Stimulated activated CD4-positive, alpha-beta T cell treated with anti-CD3 and anti-CD28 coated beads, Interleukin-4, amount 100 ng/mL, for 4 hours (primary cell): ENCODE data around the gene CBX4.

Experiments used
- DNase-seq, 2 experiments: peaks; one replicate each; pipeline ENCODE4 v3.0.0-alpha.2; 2020

Gene CBX4

GRCh38 chr17:79797492-79798298 is 41.5 kb downstream of the CBX4 start:
- no peak for DNase-seq

DNA sequence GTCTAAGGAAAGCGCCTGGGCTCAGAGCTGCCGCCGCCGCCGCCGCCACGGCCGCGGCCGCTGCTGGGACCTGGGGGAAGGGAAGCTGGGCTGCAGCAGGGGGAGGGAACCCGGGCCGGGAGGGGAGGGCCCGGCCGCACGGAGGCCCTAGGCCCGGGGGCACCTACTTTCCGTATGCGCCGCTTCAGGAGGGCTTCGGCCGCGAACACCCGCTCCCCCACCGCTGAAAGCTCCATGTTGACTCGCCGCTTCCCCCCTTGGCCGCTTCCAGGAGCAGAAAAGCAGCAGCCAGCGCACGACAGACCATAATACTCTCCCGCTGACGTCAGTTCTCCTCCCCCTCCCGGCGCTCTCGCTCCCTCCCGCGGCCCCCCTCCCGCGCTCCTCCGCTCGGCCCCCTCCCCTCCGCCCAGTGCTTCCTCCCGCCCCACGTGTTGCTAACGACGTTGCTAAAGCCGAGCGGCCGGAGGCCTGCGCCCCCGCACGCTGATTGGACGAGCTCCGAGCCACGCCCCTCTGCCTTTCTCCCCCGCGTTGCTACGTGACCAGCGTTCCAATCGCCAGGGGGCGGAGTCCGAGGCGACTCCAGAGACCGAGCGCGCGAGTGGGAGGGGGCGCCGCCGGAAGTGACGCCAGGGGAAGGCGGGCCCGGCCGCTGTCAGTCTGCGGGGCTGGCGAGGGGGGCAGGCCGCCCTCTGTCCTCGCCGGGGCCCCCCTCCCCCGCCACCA is 42.3 kb downstream of the CBX4 start, which contains the start of gene CBX8:
Gene CBX8 (minus strand): TSS at position 315 of the 729 bp plus-strand sequence. CDS start 79 bp downstream, at position 236.
- peak; percentile 99 for DNase-seq

DNA sequence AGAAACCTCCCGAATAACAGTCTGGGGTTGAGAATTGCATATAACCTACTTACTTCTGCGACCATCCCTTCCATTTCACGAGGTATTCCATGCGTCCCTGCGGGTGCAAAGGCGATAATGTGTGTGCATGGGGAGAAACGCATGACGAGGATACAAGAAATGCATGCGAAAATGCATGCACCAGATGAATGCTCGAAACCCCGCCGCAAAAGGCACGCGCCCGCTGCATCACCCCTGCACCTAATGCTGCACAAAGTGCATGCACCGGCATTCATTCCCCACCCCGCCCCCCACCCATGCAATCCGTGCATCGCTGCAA is 42.8 kb downstream of the CBX4 start:
- no peak for DNase-seq

GRCh38 chr17:79795795-79796443 is 43.3 kb downstream of the CBX4 start:
- no peak for DNase-seq

- no peak for DNase-seq
Measured at GRCh38 chr17:79794659-79795511, 44.4 kb downstream of the CBX4 start.

DNA sequence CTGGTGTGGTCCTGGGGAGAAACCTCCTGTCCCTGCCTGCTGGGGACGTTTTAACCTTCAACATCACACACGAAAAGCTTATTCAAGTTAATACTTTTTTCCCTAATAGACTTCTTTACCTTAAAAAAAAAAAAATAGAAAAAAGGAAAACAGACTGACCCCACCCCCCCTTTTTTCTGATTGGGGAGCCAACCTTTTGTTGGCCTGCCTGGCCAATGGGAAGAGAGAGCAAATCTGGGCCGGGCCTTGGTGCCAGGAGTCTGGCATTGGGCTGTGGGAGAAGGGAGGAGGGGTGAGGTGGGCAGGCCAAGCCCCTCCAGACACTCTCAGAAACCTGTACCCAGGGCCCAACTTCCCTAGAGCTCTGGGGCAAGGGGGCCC is 45.3 kb downstream of the CBX4 start:
- DNase-seq: no peak

GRCh38 chr17:79792984-79793923 is 46.0 kb downstream of the CBX4 start:
- DNase-seq: no peak

DNA sequence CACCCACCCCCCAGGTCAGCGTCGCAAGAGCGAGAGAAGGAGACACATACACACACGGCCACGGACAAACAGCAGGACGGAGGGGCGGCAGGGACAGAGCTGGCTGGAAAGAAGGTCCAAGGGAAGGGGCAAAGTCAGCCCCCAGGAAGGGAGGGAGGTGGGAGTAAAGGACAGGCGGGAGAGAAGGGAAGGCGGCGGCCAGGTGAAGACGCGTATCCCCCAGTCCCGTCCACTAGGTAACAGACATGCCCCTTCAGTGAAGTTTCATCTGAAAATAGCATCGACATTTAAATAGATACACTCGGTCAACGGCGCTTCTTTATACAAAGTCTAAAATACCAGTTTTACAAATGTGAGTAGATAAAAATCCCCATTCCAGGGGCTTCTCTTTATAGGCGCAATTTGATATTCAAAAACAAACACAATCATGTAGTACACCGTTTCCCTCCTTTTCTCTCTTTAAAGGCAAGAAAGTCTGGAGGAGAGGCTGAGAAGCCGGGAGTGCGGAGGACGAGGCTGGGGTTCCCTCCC is 46.8 kb downstream of the CBX4 start:
- DNase-seq: no peak

- DNase-seq: no peak
Measured at GRCh38 chr17:79791735-79792161, 47.5 kb downstream of the CBX4 start.

DNA sequence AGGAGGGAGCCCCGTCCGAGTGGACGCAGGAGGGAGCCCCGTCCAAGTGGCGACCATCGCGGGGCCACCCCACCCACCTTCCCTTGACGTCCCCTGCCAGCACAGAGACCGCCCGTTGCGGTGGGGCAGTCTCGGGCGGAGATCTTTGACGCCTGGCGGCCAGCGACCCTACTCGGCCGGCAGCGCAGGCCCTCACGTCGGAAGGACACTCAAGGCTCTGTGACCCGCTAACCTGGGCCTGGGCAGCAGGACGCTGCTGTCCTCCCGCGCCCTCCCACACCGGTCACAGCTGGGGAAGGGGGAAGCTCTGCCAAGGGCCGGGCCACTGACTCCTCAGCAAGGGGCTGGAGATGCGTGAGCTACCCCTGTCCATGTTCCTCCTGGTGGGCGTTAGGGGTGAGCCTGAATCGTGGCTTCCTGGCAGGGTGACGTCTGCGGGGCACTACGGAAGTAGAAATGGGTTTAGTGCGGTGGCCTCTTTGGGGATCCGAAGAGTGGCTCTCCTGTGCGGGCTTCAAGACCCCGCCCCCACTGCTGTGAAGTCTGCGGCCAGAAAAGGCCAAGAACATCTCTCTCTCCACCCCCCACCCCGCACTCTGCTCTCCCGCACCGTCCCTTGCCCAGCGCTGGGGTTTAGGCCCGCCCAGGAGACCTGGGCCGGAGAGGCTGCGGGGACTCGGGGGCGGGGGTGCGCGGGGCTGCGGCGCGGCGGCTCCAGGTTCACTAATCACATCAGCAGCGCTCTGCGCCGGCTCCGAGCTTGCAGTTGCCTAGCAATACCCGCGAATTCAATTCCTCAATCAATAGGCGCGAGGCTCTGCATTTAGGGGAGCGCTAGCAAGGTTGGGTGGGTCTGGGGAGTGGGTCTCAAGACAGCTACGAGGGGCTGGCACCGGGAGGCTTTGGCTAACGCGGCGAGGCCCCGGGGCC is 48.2 kb downstream of the CBX4 start:
- no peak for DNase-seq

GRCh38 chr17:79789943-79790804 is 49.1 kb downstream of the CBX4 start:
- no peak for DNase-seq

DNA sequence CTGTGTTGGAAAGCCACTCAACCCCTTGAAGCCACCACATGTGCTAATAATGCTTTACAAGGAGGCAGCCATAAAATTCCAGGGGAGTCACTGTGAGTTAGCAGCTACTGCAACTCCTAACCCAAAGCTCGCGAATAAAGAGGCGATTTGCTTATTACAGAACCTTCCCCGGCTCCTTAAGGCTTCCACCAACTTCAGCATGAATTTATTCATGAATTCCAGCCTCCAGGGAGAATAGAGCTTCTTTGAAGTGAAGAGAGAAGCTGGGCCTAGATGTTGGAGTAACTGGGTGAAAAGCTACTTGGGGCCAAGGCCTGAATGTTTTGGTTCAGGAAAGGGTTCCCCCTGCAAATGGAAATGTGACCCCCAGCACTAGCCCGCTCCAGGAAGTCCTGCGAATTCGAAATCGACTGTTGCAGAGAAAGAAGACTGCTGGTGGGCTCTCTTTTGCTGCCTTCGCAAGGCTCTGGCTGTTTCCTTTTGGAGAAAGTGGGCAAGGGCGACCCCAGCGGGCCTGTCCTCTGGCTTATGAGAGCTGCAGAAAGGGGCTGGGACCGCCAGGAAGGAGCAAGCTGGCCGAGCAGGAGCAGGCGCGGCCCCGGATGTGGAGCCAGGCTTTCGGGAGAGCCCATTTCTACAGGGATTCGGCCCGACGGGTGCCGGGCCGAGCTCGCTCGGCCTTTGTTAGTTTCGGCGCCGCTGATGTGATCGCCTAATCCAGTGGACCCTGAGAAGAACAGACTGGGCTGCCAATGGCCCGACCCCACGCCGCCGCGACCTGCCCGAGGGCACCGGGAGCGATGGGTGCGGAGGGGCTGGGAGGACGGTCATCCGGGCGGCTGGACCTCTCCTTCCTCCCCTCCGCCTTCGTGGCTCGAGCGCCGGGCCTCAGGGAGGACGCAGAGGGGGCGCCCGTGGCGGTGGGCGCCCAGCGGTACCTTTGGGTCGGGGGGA is 50.0 kb downstream of the CBX4 start:
- no peak for DNase-seq

DNA sequence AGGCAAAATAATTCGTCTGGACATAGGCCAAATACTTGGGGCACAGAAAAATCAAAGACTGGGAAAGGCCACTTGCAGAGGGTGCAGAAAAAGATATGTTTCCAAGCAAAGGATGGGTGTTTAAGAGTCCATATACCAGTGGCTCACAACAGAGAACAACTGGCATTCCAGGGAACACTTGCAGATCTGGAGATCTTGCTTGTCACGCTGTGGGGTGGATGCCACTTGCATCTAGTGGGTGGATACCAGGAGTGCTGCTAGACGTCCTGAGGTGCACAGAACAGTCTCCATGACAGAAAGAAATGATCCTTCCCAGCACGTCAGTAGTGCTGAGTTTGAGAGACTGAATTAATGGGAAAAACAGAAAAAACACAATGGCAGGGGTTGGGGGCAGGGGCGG is 50.8 kb downstream of the CBX4 start:
- DNase-seq: no peak

DNA sequence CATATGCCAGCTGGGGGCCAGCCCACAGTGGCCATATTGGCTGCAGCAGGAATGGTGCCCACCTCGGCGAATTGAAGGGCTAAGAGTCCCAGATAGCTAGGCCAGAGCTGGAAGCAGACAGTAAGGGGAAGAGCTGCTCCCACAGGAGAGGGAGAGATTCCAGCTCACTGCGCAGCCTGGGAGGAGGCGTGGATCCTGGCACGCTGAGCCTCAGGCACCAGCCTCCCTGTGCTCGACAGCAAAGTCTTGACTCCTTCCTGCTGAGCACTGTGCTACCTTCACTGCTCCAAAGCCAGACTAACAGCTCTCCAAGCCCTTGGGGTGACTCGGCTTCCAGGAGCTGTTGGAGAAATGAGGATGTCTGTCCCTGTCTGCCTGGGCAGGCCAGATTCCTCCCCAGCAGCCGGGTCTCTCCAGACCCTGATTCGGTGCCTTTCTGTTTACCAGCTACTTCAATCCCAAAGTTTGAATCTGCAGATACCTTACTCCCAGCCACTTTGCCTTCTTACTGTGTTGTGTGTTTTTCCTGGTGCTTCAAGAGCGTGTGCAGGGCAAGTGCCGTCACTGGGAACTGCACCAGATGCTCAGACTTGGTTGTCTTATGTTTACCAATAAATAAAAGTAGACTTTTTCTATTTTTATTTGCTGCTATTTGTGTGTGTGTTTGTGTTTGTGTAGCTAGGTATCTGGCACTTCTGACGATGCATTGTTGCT is 52.2 kb downstream of the CBX4 start:
- DNase-seq: no peak

GRCh38 chr17:79785900-79786810 is 53.1 kb downstream of the CBX4 start:
- DNase-seq: no peak
